Measurements from ENCODE around the gene PTGIS.

The PTGIS gene

DNA sequence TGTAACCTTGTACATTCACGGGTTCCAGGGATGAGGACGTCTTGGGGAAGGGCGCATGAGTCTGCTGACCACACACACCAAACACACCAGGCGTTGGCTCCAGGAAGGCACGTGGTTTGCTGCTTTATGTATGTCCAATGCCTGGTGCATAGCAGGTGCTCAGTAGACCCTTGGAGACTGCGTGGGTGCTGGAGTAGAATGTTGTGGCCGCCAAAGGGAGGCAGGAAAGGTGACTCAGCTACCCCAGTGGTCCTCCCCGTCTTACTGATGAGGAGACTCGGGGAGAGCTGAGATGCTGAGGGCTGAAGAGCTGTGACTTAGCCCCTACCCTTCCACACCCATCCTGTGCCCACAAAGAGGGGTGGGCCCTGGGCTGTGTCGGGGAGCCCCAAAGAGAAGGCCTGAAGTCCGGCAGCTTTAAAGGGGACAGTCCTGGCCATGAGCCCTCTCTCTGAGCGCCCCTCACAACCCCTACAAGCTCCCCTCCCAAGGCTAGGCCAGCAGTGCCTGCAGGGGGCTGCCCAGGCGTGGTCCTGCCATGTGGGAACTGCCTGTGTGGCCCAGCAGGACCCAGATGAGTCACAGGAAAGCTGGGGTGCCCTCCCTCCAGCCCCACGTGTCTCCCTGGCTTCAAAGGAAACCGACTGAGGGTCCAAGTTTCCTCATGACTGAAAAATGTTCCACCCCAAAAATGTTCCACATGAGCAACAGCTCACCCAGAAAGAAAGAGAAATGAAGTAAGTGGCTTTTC is 28.0 kb upstream of the PTGIS start:
- in situ Hi-C loops (cut with HindIII; ENCODE audit: low pct_ligation_motif_present, low sequenced_read_pairs), result no loop called here
- Histone ChIP-seq H3K27me3 (replicated peaks) (no peaks in the 10 kb centered on the region), H3K36me3 (replicated peaks) (no peaks in the 10 kb centered on the region), H3K27ac (peak overlapping the region; percentile 50), H3K4me3 (ENCODE audit: low read depth, low read length) (no peak overlapping the region)
- TF ChIP-seq, protein P1, sequence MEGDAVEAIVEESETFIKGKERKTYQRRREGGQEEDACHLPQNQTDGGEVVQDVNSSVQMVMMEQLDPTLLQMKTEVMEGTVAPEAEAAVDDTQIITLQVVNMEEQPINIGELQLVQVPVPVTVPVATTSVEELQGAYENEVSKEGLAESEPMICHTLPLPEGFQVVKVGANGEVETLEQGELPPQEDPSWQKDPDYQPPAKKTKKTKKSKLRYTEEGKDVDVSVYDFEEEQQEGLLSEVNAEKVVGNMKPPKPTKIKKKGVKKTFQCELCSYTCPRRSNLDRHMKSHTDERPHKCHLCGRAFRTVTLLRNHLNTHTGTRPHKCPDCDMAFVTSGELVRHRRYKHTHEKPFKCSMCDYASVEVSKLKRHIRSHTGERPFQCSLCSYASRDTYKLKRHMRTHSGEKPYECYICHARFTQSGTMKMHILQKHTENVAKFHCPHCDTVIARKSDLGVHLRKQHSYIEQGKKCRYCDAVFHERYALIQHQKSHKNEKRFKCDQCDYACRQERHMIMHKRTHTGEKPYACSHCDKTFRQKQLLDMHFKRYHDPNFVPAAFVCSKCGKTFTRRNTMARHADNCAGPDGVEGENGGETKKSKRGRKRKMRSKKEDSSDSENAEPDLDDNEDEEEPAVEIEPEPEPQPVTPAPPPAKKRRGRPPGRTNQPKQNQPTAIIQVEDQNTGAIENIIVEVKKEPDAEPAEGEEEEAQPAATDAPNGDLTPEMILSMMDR (IDR thresholded peaks at IDR 0.05; ENCODE audit: low read depth, low read length, missing control alignments), result no peak
- DNase-seq, result peak; percentile 64

DNA sequence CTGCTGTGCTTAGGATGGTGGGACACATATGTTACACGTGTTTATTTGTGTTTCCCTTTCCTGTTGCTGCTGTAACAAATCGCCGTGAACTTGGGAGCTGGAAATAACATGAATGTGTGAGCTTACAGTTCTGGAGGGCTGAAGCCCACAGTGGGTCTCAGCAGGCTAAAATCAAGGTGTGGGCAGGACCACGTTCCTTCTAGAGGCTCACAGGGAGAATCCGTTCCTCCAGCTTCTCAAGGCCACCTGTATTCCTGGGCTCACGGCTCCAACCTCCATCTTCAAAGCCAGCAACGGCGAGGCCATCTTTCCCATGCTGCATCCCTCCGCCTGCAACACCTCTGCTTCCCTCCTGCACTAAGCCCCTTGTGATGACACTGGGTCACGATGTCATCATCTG is 27.4 kb upstream of the PTGIS start:
- no peak for DNase-seq
- in situ Hi-C loops (cut with HindIII; ENCODE audit: low pct_ligation_motif_present, low sequenced_read_pairs), result no loop called here
- H3K36me3 ChIP-seq (replicated peaks), result no peaks in the 10 kb centered on the region
- H3K4me3 ChIP-seq (ENCODE audit: low read depth, low read length), result no peak overlapping the region
- TF ChIP-seq, protein P1 (IDR thresholded peaks at IDR 0.05; ENCODE audit: low read depth, low read length, missing control alignments), result no peak
- no peaks in the 10 kb centered on the region for H3K27me3 ChIP-seq (replicated peaks)
- H3K27ac ChIP-seq, result peak overlapping the region; percentile 59

DNA sequence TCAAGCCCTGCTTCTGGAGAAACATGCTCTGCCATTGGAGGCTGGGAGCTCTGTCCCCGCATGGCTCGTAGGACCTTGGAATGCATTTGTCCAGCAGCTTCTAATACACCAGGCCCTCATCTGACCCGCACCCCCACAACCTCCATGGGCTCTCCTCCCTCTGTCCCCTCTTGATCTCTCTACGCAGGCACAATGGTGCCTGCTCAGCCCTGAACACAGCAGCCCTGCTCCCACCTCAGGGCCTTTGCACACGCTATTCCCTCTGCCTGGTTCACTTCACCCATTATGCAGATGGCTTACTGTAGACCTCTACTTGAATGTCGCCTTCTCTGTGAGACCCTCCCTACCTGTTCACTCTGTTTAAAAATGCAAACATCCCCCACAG is 27.0 kb upstream of the PTGIS start:
- TF ChIP-seq, protein P1 (IDR thresholded peaks at IDR 0.05; ENCODE audit: low read depth, low read length, missing control alignments), result no peak
- H3K4me3 ChIP-seq (ENCODE audit: low read depth, low read length), result no peak overlapping the region
- in situ Hi-C loops (cut with HindIII; ENCODE audit: low pct_ligation_motif_present, low sequenced_read_pairs), result no loop called here
- no peaks in the 10 kb centered on the region for H3K27me3 ChIP-seq (replicated peaks)
- no peaks in the 10 kb centered on the region for H3K36me3 ChIP-seq (replicated peaks)
- no peak for DNase-seq
- H3K27ac ChIP-seq, result peak overlapping the region; percentile 59

DNA sequence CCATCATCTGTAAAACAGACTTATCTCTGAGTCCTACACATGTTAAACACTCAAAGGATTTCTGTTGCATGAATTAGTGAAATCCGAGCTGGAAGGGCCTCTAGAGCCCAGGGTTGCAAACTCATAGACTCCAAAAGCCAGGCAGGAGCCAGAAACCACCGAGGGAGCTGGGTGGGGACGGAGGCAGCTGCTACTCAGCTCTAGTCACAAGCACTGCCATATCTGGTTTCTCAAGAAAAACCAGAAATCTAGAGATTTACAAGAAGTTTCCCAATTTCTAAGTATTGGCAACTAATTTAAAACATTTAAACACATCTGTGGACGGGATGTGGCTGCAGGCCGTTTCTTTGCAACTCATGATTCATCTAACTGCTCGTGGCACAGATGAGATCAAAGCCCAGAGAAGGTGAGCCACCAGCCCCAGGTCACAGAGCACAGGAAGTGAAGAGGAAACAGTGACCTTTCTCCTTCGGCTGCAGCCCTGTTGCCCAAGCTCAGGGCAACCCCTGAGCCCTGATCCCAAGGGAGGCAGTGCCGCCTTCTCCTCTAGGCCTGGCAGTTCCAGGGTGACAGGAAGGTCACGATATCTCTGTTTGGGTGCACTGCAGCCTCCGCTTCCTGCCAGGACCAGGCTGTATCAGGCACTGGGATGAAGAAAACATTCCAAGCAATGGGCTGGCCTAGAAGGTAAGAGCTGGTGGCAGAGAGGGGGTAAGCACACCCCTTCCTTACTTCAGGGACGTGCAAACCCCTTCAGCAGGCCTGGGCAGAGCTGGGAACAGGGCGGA is 26.4 kb upstream of the PTGIS start:
- in situ Hi-C loops (cut with HindIII; ENCODE audit: low pct_ligation_motif_present, low sequenced_read_pairs), result no loop called here
- H3K4me3 ChIP-seq (ENCODE audit: low read depth, low read length), result no peak overlapping the region
- H3K27ac ChIP-seq, result peak overlapping the region; percentile 59
- DNase-seq, result peak; percentile 53
- no peaks in the 10 kb centered on the region for H3K36me3 ChIP-seq (replicated peaks)
- no peaks in the 10 kb centered on the region for H3K27me3 ChIP-seq (replicated peaks)
- TF ChIP-seq, protein P1 (IDR thresholded peaks at IDR 0.05; ENCODE audit: low read depth, low read length, missing control alignments), result no peak

DNA sequence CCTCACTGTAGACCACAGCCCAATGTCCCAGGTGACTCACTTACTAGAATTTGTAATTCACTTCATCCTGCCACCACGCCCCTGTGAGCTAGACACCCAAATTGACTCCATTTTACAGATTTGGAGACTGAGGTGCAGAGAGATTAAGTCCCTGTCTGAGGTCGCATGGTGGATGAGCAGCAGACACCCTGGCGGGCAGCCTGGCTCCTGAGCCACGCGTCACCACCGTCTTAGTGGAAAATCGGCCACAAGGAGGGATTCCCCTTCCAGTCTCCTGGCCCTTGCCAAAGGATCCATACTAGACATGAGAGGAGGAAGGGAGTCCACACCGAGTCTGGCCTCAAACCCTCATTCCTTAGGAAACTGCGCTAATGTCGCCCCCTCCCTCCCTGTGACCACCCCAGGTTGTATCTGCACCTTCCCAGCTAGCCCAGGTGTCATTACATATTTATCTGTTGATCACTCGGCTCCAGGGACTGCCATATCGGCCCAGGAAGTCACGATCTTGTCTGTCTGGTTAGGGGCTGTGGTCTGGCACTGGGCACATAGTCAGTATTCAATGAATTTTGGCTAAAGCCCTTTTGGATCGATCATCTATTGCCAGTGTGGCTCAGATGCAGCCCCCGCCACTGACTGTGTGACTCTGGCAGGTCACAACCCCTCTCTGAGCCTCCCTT is 25.7 kb upstream of the PTGIS start:
- Histone ChIP-seq H3K27ac (peak overlapping the region; percentile 59), H3K4me3 (ENCODE audit: low read depth, low read length) (no peak overlapping the region), H3K27me3 (replicated peaks) (no peaks in the 10 kb centered on the region), H3K36me3 (replicated peaks) (no peaks in the 10 kb centered on the region)
- no peak for DNase-seq
- in situ Hi-C loops (cut with HindIII; ENCODE audit: low pct_ligation_motif_present, low sequenced_read_pairs), result no loop called here
- TF ChIP-seq, protein P1 (IDR thresholded peaks at IDR 0.05; ENCODE audit: low read depth, low read length, missing control alignments), result no peak
